SK-N-SH (cell line): ENCODE results near the gene NLRC5. TPM values are rescaled to one million over a fixed set of nuclear protein-coding genes. Genes with fewer than 3 reads are reported as not detected.

ENCODE experiments used
- CTCF ChIA-PET: fragments of 300-600, 350-600 bp; formaldehyde crosslinking; extraction: SDS; loops from one replicate; lab custom pipeline; 2021; lab: Yijun Ruan, JAX
- POLR2A ChIA-PET: fragments of 350-600 bp; sonication (Branson Sonifier 250); formaldehyde crosslinking; extraction: SDS; loops from one replicate; lab custom pipeline; 2020; ENCODE audit warnings: antibody characterized with exemption, inconsistent platforms; lab: Yijun Ruan, JAX
- DNase-seq: peaks from one replicate; pipeline ENCODE4 v3.0.0; 2012
- H2AFZ ChIP-seq: fragments of 200-600 bp; sonication (generic); 2 replicates; pipeline ENCODE4 v1.8.1; 2016; ENCODE audit warnings: antibody characterized with exemption, mild to moderate bottlenecking, low read depth
- H3F3A ChIP-seq: fragments of 200-600 bp; sonication (generic); replicated peaks from 2 replicates; pipeline ENCODE3; 2016; ENCODE audit warnings: antibody characterized with exemption, mild to moderate bottlenecking; ENCODE audit not compliant: insufficient read depth
- H3K27ac ChIP-seq, 2 experiments: fragments of 200-500 bp in 1 of 2; fragments of 200-600 bp in 1 of 2; sonication (Bioruptor generic) in 1 of 2; sonication (generic), shearing (Covaris generic) in 1 of 2; 2 replicates each; pipeline versions ENCODE4 v1.5.1 to v1.6.1; 2014 to 2016; ENCODE audit warnings: low read depth in 2 of 2, inconsistent platforms in 1 of 2, low read length in 1 of 2, mild to moderate bottlenecking in 1 of 2, mixed read lengths in 1 of 2
- H3K27me3 ChIP-seq: fragments of 200-600 bp; sonication (generic), shearing (Covaris generic); 2 replicates; pipeline ENCODE4 v1.6.1; 2016; ENCODE audit warnings: mixed run types; ENCODE audit not compliant: insufficient read depth
- H3K36me3 ChIP-seq, 2 experiments: fragments of 200-500 bp in 1 of 2; fragments of 200-600 bp in 1 of 2; sonication (Bioruptor generic) in 1 of 2; sonication (generic) in 1 of 2; replicated peaks in 1 of 2; 2 replicates each; pipeline versions ENCODE3 to v1.5.1; 2014 to 2016; ENCODE audit warnings: low read length in 1 of 2, mild to moderate bottlenecking in 1 of 2; ENCODE audit not compliant: insufficient read depth in 2 of 2, control insufficient read depth in 1 of 2
- H3K4me1 ChIP-seq, 2 experiments: fragments of 200-500 bp in 1 of 2; fragments of 200-600 bp in 1 of 2; sonication (Bioruptor generic) in 1 of 2; sonication (generic), shearing (Covaris generic) in 1 of 2; 2 replicates each; pipeline versions ENCODE4 v1.5.1 to v1.6.1; 2014 to 2016; ENCODE audit warnings: low read depth in 1 of 2, low read length in 1 of 2, mixed run types in 1 of 2; ENCODE audit not compliant: insufficient read depth in 2 of 2, control insufficient read depth in 1 of 2
- H3K4me2 ChIP-seq: fragments of 200-600 bp; sonication (generic), shearing (Covaris generic); 2 replicates; pipeline ENCODE4 v1.6.1; 2017; ENCODE audit warnings: mixed run types
- H3K4me3 ChIP-seq, 2 experiments: fragments of 200-500 bp in 1 of 2; fragments of 200-600 bp in 1 of 2; sonication (Bioruptor generic) in 1 of 2; sonication (generic), shearing (Covaris generic) in 1 of 2; 2 replicates each; pipeline versions ENCODE4 v1.5.1 to v1.8.1; 2014 to 2016; ENCODE audit warnings: low read depth in 2 of 2, inconsistent platforms in 1 of 2, low read length in 1 of 2, mild to moderate bottlenecking in 1 of 2, mixed read lengths in 1 of 2, moderate library complexity in 1 of 2
- H3K79me2 ChIP-seq: fragments of 200-600 bp; sonication (generic); 2 replicates; pipeline ENCODE4 v1.8.1; 2017; ENCODE audit warnings: mild to moderate bottlenecking; ENCODE audit not compliant: insufficient read depth
- H3K9ac ChIP-seq: fragments of 200-600 bp; sonication (generic); 2 replicates; pipeline ENCODE4 v1.6.1; 2017; ENCODE audit warnings: mixed run types
- H3K9me2 ChIP-seq: fragments of 200-600 bp; sonication (generic); 2 replicates; pipeline ENCODE4 v1.6.1; 2017; ENCODE audit warnings: mixed run types
- H3K9me3 ChIP-seq: fragments of 200-600 bp; sonication (generic); 2 replicates; pipeline ENCODE4 v1.6.1; 2017; ENCODE audit warnings: mixed run types, mild to moderate bottlenecking, moderate library complexity
- H4K20me1 ChIP-seq: fragments of 200-600 bp; sonication (generic); 2 replicates; pipeline ENCODE4 v1.6.1; 2017; ENCODE audit warnings: mild to moderate bottlenecking, mixed run types; ENCODE audit not compliant: insufficient read depth
- EP300 ChIP-seq, 2 experiments: IDR thresholded peaks; 2 replicates each; pipeline versions ENCODE4 v1.4.0 to v1.6.1; 2012; ENCODE audit warnings: borderline replicate concordance in 1 of 2, low read depth in 1 of 2, low read length in 1 of 2
- EZH2phosphoT487 ChIP-seq: fragments of 200-600 bp; sonication (generic); IDR thresholded peaks from 2 replicates; pipeline ENCODE4 v1.6.1; 2017; ENCODE audit warnings: low read depth, mixed run types, mild to moderate bottlenecking, antibody characterized with exemption, moderate library complexity, borderline replicate concordance
- FOXJ3 ChIP-seq: sonication (generic); formaldehyde crosslinking; IDR thresholded peaks from 2 replicates; pipeline ENCODE4 v1.5.1; 2020; ENCODE audit warnings: mild to moderate bottlenecking, missing genetic modification reagents
- GABPA ChIP-seq: IDR thresholded peaks from 2 replicates; pipeline ENCODE4 v1.4.0; 2012; ENCODE audit warnings: low read depth, mild to moderate bottlenecking
- GATA2 ChIP-seq: sonication (generic); formaldehyde crosslinking; IDR thresholded peaks from 2 replicates; pipeline ENCODE4 v1.5.0; 2020; ENCODE audit warnings: mild to moderate bottlenecking, missing genetic modification reagents
- JUND ChIP-seq: IDR thresholded peaks from 2 replicates; pipeline ENCODE4 v1.4.0; 2012
- MAX ChIP-seq: IDR thresholded peaks from 2 replicates; pipeline ENCODE4 v1.4.0; 2012; ENCODE audit warnings: low read depth
- MXI1 ChIP-seq: IDR thresholded peaks from 2 replicates; pipeline ENCODE4 v1.6.1; 2012; ENCODE audit warnings: mild to moderate bottlenecking, low read depth, low read length, improper control_type of control experiment
- RAD21 ChIP-seq: IDR thresholded peaks from 2 replicates; pipeline ENCODE4 v1.6.1; 2012; ENCODE audit warnings: mild to moderate bottlenecking, low read length
- REST ChIP-seq: IDR thresholded peaks from 2 replicates; pipeline ENCODE4 v1.6.1; 2012; ENCODE audit warnings: mild to moderate bottlenecking, low read depth, low read length, moderate library complexity
- SIN3A ChIP-seq: IDR thresholded peaks from 2 replicates; pipeline ENCODE4 v1.6.1; 2012; ENCODE audit warnings: low read depth, mild to moderate bottlenecking, low read length, moderate library complexity, borderline replicate concordance
- SMC3 ChIP-seq: IDR thresholded peaks from 2 replicates; pipeline ENCODE4 v1.6.1; 2012; ENCODE audit warnings: low read depth, low read length, improper control_type of control experiment
- TEAD4 ChIP-seq: IDR thresholded peaks from 2 replicates; pipeline ENCODE4 v1.4.0; 2012; ENCODE audit warnings: mild to moderate bottlenecking, borderline replicate concordance; ENCODE audit not compliant: insufficient read depth
- YY1 ChIP-seq: IDR thresholded peaks from 2 replicates; pipeline ENCODE4 v1.4.0; 2012; ENCODE audit warnings: low read depth, mild to moderate bottlenecking
- ZBTB33 ChIP-seq: IDR thresholded peaks from 2 replicates; pipeline ENCODE4 v1.4.0; 2012; ENCODE audit warnings: low read depth, borderline replicate concordance
- WGBS: methylation state at CpG from one replicate; pipeline ENCODE4 v1.1.6; 2017; ENCODE audit warnings: low lambda C conversion rate; 5-methylcytosine and 5-hydroxymethylcytosine counted together
- polyA plus RNA-seq, 3 experiments: library from polyadenylated mRNA; depleted of rRNA; stranded (reverse); fragments of >200 nt; gene quantifications; 2 replicates each; pipeline ENCODE4 v1.2.3, GENCODE V29; 2012

The NLRC5 gene
- polyA plus RNA-seq, 1 of the 3 experiments (the other 2 are of a cell fraction): 6.5 TPM

- Histone ChIP-seq H3K9me2 (no peaks in the 10 kb centered on the region), H3K4me2 (no peak overlapping the region), H4K20me1 (no peaks in the 10 kb centered on the region), H3K4me3 (no peak overlapping the region), H3K27ac (no peak overlapping the region), H3F3A (no peaks in the 10 kb centered on the region), H2AFZ (no peak overlapping the region), H3K79me2 (no peaks in the 10 kb centered on the region), H3K4me1 (peaks cover 0 to 12% of the 10 kb centered on the region in 2 experiments; a peak in 1 of 4 replicates), H3K36me3 (no peaks in the 10 kb centered on the region), H3K27me3 (no peaks in the 10 kb centered on the region), H3K9me3 (no peaks in the 10 kb centered on the region), H3K9ac (no peak overlapping the region)
- ChIA-PET CTCF (interaction anchor here (0.6 to 5.5 kb wide), 18 partner anchors 8 to 500 kb away, joined by 3 to 35 read pairs (median 4); partner anchors contain the start of gene CPNE2), POLR2A (interaction anchor here (1.1 kb wide), 1 partner anchor 24 kb away, joined by 4 read pairs; no protein-coding TSS in a partner anchor)
- no peak for DNase-seq
- TF ChIP-seq SIN3A (no peak), GATA2 (CRISPR knock-in tag) (no peak), YY1 (no peak), JUND (no peak), ZBTB33 (no peak), SMC3 (no peak), EP300 (IDR thresholded peaks at IDR 0.05; ENCODE audit: borderline replicate concordance in 1 of 2, low read depth in 1 of 2, low read length in 1 of 2) (no peak), MAX (no peak), TEAD4 (no peak), EZH2phosphoT487 (no peak), GABPA (no peak), RAD21 (no peak), REST (no peak), MXI1 (no peak), FOXJ3 (CRISPR knock-in tag) (no peak)
- 81% methylated on average over 12 of the region's 12 CpGs for WGBS
Observed at GRCh38 chr16:56965149-56966092, 23.9 kb upstream of the NLRC5 start.
